IPS DF 19.7 (cell line): ENCODE data around the gene RGS8.
"Not testable (repeated sequence)": the region's sequence is repeated elsewhere in the genome, so short reads cannot be mapped to it uniquely, and the experiment has no call there.

ENCODE experiments used
- DNase-seq: peaks from one replicate; pipeline ENCODE4 v3.0.0-alpha.2; 2013; ENCODE audit warnings: low read depth, low spot score

Gene RGS8

GRCh38 chr1:182702826-182703524 lies 18.6 kb upstream of the RGS8 start:
- no peak for DNase-seq

DNA sequence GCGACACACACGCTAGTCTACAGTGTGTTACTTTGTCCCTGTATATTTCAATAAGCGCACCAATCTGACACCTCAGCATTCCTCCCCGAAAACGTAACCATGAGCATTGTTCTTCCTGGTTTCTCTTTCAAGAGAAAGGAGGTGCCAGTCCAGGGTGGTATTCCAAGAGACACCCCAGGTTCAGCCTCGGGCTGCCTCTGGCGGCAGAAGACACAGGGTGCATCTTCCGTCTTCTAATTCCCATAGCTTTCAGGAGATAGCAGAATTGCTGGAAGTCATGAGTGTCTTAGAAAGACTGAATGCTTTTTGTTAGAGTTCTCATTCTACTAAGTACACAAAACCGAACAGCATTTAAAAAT lies 15.9 kb upstream of the RGS8 start:
- no peak for DNase-seq

GRCh38 chr1:182699393-182700350 lies 15.3 kb upstream of the RGS8 start:
- peak; percentile 70 for DNase-seq

DNA sequence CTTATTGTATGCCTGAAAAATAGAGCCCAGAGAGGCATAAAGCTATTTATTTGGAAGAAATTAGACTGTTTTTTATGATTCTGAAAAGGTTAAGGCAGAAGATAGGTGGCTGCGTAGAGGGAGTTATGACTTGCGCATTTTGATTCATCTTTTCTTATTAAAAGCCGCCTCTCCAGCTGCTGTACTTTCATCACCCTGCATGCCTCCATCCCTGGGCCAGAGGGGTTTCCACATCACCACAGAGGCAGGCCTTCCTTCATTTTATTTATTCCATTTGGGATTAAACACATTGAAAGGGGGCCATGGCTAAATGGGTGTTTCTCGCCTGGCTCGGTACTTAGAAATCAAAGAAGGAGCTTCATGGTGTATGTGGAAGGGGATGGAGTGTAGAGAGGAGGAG lies 14.6 kb upstream of the RGS8 start:
- no peak for DNase-seq

GRCh38 chr1:182693139-182693538 lies 8.8 kb upstream of the RGS8 start:
- not testable (repeated sequence) for DNase-seq

DNA sequence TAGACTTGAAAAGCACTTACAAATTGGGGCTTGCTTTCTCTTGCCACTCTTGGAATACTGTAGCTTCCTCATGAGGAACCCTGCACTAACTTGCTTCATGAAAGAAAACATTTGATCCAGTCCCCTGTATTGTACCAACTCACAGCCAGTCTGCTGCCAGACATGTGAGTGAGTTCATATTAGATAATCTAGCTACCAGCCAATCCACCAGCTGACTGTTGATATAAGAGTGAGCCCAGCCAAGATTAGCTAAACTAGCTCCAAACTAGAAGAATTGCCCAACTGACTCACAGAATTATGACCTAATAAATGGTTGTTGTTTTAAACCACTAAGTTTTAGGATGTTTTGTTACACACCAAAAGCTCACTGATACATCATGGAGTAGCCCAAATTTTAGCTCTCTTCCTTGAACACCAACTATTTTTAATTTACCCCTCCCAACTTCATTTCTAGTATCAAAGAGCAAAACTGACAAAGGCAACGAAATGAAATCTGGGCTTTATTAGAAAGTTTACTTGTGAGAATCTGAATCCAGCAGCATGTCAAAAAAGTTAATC lies 6.6 kb upstream of the RGS8 start:
- no peak for DNase-seq

GRCh38 chr1:182688436-182689205 lies 4.2 kb upstream of the RGS8 start:
- DNase-seq = no peak

DNA sequence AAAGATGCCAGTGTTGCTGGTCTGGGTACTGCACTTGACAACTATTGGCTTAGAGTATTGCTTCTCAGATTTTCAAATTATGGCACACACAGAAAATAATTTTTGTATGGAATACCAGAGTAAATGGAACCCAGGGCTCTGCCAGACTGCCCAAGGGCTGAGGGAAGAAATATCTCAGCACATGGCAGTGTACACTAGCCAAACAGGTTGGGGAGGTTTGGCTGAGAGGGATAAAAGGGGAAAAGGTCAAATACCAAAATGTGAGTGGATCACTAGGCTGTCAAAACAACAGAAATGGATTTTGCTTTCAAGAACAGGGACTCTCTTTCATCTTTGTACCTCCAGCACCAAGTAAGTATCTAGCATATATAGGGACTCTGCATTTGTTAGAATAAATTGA lies 3.0 kb upstream of the RGS8 start:
- DNase-seq = no peak

DNA sequence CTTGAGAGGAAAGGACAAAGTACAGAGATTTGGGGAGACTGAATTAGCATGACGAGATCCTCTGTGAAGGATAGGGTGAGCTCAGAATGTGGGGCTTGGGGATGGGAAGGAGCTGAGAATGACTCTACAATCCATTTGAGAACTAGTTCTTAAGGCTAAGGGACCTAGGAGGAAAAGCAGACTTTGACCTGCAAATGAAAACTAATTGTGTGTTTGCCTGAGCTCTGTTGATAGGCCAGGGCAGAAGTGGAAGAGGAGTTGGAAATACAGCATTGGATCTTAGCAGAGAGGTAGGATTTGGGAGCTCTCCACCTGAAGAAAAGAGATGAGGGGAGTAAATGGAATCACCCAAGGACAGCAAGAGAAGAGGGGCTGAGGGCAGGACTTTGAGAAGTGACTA lies 2.1 kb upstream of the RGS8 start:
- DNase-seq = no peak

DNA sequence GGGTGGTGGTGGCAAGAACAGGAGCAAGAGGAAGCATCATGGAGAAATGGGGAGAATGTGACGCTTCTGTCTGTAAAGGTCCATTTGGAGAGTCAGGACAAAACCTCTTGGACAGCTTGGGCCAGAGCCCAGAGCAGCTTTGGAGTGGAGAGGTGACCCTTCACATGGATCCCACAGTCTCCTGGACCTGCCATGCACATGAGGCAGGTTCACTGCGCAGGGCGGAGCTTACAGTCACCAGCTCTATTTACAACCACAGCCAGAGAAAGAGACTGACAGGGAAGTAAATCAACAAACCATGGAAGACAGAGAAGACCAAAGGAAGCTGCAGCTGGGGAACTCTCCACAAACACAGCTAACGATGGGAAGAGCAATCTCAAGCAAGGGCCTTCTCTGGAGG lies 828 bp upstream of the RGS8 start:
- DNase-seq = no peak

DNA sequence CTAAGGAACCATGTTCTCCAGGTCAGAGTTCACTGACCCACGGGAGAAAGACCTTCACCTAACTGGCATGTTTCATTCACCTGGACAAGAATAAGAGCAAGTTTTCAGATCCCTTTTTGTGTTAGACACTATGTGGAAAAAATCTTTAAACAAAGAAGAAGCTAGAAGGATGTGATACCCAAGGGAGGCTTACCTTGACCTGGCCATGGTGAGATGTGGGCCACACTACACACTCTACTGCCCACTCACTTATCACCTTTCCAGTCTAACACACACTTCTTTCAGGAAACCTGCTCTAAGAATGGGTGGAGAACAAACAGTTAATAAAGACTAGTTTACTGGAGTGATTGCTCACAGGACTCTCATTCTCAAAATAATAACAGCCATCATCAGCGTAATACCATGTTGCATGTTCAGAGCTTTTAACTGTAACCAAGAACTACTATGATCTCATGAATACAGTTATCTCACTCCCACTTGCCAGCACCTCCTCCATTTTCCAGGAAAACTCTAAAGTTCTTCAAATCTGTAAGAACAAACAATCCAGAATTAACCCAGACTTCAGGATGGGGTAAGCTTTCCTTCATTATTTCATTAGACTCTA lies 1.4 kb downstream of the RGS8 start:
- no peak for DNase-seq

GRCh38 chr1:182682406-182682805 lies 2.0 kb downstream of the RGS8 start:
- no peak for DNase-seq

DNA sequence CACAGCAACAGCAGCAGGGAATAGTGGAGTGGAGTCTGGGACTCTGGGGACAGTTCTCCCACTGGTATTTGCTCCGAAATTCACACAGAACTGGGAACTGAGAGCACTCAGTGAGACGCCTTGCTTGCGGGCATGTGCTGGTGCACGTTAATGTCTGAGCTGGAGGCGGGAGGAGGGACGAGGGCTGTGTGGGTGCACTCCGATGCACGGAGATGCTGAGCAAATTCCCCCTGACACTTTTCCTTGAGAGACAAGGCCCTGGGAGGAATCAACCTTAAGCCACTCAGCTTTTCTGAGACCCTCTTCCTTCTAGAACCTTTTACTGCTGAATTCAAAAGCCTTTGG lies 2.8 kb downstream of the RGS8 start:
- no peak for DNase-seq

DNA sequence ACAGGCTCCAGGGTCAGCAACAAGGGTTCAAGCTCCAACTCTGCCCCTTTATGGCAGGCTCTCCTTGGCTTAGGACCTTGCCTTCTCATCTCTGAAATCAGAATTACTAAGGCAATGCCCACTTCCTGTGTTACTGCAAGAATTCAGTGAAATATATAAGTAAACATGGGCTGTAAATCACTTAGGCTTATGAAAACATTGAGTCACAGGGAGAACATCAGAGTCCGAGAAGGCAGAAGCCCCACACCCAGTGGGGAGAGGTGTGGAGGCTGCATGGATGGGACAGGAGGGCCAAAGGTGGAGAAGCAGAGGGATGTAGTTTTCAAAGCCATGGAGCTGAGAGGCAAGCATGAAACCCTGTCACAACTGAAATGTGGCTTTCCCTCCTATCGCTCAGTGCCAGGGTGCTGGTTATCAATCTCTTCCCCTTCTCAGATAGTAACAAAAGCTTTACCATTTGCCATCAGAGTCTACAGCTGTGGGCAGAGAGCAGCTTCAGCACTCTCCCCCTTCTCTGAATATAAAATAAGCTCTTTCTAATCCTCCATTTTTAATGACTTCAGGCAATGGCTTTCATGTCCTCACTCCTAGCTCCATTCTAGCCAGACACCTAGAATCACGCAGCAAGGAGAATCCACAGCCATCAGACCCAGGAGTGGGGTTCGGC lies 3.4 kb downstream of the RGS8 start:
- no peak for DNase-seq

DNA sequence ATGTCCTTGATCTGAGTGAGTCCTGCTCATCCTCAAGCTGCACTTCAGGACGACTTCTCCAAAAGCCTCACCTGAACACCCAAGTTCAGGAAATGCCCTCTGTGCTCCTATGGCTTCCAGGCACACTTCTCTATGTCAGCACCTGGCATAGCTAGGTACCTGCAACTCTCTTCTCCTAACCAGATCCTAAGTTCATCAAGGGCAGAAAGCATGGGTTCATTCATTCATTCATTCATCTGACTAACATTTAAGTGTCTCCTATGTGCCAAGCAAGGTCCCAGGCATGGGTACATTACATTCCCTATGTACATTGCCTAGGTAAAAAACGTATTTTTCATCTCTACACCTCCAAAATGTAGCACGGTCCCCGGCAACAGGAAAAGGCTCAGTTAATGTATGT lies 4.0 kb downstream of the RGS8 start:
- no peak for DNase-seq

- no peak for DNase-seq
These were observed 4.7 kb downstream of the RGS8 start for GRCh38 chr1:182679684-182680083.

- no peak for DNase-seq
These were observed 6.8 kb downstream of the RGS8 start for GRCh38 chr1:182677397-182678098.

- no peak for DNase-seq
These were observed 8.1 kb downstream of the RGS8 start for GRCh38 chr1:182676274-182676673.

- DNase-seq = no peak
These were observed 9.8 kb downstream of the RGS8 start for GRCh38 chr1:182674346-182675246.

- DNase-seq = no peak
These were observed 11.9 kb downstream of the RGS8 start for GRCh38 chr1:182672487-182672836.
